ENCODE data around the gene SLC35G3. TPM values are rescaled to one million over a fixed set of nuclear protein-coding genes. Genes with fewer than 3 reads are reported as not detected.

The SLC35G3 gene
- total and polyA plus RNA-seq, 2 donors (not counting 1 experiment from before 2014, with no cell fraction given), result not detected

DNA sequence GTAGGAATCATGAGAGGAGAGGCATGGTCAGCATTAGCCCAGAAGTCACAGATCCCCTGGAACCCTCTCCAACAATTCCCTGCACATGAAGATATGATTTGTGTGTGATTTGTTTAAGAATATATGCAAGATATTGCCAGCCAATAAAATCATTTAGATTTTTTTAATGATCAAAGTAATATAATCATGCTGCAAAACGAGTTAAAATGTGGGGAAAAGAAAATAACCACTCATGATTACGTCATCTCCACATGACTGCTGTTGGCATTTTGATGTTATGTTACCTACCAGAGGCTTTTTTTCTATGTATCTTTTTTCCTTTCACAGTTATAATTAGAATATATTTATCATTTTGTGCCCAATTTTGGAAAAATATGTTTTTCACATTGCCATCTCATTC is 22.4 kb downstream of the SLC35G3 start:
- Histone ChIP-seq H3K27me3 (ENCODE audit: control insufficient read depth, insufficient read depth, low read length) (peaks cover 2% of the 10 kb centered on the region), H3K4me2 (ENCODE audit: extremely low read depth, insufficient read depth, low read length) (no peak overlapping the region), H3K4me3 (replicated peaks in 1 of 4; ENCODE audit: control extremely low read depth in 1 of 4, insufficient read depth in 1 of 4, low read depth in 3 of 4, low read length in 4 of 4) (no peak overlapping the region), H3K36me3 (ENCODE audit: control insufficient read depth, insufficient read depth, low read length) (no peaks in the 10 kb centered on the region), H3K4me1 (ENCODE audit: control insufficient read depth, extremely low read depth, insufficient read depth, low read length) (no peaks in the 10 kb centered on the region), H4K20me1 (ENCODE audit: control insufficient read depth, extremely low read depth, insufficient read depth, low read length) (no peaks in the 10 kb centered on the region), H3K9me3 (ENCODE audit: control insufficient read depth, insufficient read depth, low read depth, low read length) (no peaks in the 10 kb centered on the region), H2AFZ (ENCODE audit: low read length) (no peak overlapping the region), H3K9ac (ENCODE audit: insufficient read depth, low read length) (no peak overlapping the region), H3K79me2 (ENCODE audit: control insufficient read depth, insufficient read depth, low read length) (no peaks in the 10 kb centered on the region), H3K27ac (ENCODE audit: insufficient read depth, low read length) (no peak overlapping the region)
- peak in 1 of 2 donors; percentile 33 for DNase-seq (ENCODE audit: low read depth in 2 of 2)
- TF ChIP-seq, protein P1, sequence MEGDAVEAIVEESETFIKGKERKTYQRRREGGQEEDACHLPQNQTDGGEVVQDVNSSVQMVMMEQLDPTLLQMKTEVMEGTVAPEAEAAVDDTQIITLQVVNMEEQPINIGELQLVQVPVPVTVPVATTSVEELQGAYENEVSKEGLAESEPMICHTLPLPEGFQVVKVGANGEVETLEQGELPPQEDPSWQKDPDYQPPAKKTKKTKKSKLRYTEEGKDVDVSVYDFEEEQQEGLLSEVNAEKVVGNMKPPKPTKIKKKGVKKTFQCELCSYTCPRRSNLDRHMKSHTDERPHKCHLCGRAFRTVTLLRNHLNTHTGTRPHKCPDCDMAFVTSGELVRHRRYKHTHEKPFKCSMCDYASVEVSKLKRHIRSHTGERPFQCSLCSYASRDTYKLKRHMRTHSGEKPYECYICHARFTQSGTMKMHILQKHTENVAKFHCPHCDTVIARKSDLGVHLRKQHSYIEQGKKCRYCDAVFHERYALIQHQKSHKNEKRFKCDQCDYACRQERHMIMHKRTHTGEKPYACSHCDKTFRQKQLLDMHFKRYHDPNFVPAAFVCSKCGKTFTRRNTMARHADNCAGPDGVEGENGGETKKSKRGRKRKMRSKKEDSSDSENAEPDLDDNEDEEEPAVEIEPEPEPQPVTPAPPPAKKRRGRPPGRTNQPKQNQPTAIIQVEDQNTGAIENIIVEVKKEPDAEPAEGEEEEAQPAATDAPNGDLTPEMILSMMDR (conservative IDR thresholded peaks at IDR 0.05 in 1 of 2, IDR thresholded peaks at IDR 0.05 in 1 of 2; ENCODE audit: low read depth in 1 of 2, low read length in 2 of 2), result no peak

DNA sequence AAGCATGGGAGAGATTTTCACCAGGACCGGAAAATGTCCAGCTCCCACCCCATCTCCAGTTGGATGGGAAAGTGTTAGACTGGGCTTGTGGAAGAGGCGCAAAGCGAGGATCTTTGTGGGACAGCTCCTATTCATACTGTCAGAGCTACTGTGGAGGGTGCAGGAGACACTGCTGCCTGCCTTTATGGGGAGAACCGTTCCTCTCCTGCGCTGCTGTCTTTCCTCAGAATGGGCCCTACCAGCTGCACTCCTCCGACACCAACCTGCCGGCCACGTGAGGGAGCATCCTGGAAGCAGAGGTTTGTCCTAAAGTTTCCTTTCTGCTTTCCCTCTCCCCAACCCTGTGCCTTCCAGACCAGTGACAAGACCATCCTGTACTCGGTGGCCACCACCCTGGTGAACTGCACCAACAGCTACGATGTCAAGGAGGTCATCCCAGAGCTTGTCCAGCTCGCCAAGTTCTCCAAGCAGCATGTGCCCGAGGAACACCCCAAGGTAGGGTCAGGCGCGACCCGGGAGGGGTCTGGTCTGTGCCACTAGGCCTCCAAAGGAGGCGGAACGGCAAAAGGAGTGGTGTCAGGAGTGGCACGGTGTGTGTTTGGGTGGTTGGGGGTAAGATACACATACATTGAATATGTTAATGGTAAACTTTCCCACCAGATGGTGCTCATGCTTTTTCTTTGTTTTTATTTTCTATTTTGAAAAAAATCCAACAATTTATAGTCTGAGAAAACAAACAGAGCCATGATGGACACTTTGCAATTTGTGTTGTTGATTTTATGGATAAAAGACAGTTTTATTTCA is 23.0 kb downstream of the SLC35G3 start:
- H3K4me2 ChIP-seq (ENCODE audit: extremely low read depth, insufficient read depth, low read length), result no peak overlapping the region
- peak overlapping the region; percentile 67 for H2AFZ ChIP-seq (ENCODE audit: low read length)
- H3K27ac ChIP-seq (ENCODE audit: insufficient read depth, low read length), result no peak overlapping the region
- no peak overlapping the region for H3K4me3 ChIP-seq (replicated peaks in 1 of 4; ENCODE audit: control extremely low read depth in 1 of 4, insufficient read depth in 1 of 4, low read depth in 3 of 4, low read length in 4 of 4)
- H3K79me2 ChIP-seq (ENCODE audit: control insufficient read depth, insufficient read depth, low read length), result no peaks in the 10 kb centered on the region
- peaks cover 2% of the 10 kb centered on the region for H3K27me3 ChIP-seq (ENCODE audit: control insufficient read depth, insufficient read depth, low read length)
- no peaks in the 10 kb centered on the region for H3K9me3 ChIP-seq (ENCODE audit: control insufficient read depth, insufficient read depth, low read depth, low read length)
- DNase-seq (ENCODE audit: low read depth in 2 of 2), result peak in 1 of 2 donors; percentile 56
- H3K36me3 ChIP-seq (ENCODE audit: control insufficient read depth, insufficient read depth, low read length), result no peaks in the 10 kb centered on the region
- no peak overlapping the region for H3K9ac ChIP-seq (ENCODE audit: insufficient read depth, low read length)
- TF ChIP-seq, protein P1 (conservative IDR thresholded peaks at IDR 0.05 in 1 of 2, IDR thresholded peaks at IDR 0.05 in 1 of 2; ENCODE audit: low read depth in 1 of 2, low read length in 2 of 2), result peak; percentile 14 to 23
- no peak for TF ChIP-seq EZH2 (IDR thresholded peaks at IDR 0.05; ENCODE audit: low read length, missing control alignments)
- no peaks in the 10 kb centered on the region for H4K20me1 ChIP-seq (ENCODE audit: control insufficient read depth, extremely low read depth, insufficient read depth, low read length)
- H3K4me1 ChIP-seq (ENCODE audit: control insufficient read depth, extremely low read depth, insufficient read depth, low read length), result no peaks in the 10 kb centered on the region

GRCh38 chr17:35169835-35170363 is 24.3 kb downstream of the SLC35G3 start:
- Histone ChIP-seq H3K36me3 (ENCODE audit: control insufficient read depth, insufficient read depth, low read length) (no peaks in the 10 kb centered on the region), H3K9ac (ENCODE audit: insufficient read depth, low read length) (no peak overlapping the region), H3K9me3 (ENCODE audit: control insufficient read depth, insufficient read depth, low read depth, low read length) (no peaks in the 10 kb centered on the region), H3K27me3 (ENCODE audit: control insufficient read depth, insufficient read depth, low read length) (no peaks in the 10 kb centered on the region), H3K27ac (ENCODE audit: insufficient read depth, low read length) (no peak overlapping the region), H3K79me2 (ENCODE audit: control insufficient read depth, insufficient read depth, low read length) (no peaks in the 10 kb centered on the region), H3K4me2 (ENCODE audit: extremely low read depth, insufficient read depth, low read length) (no peak overlapping the region), H2AFZ (ENCODE audit: low read length) (no peak overlapping the region), H3K4me3 (replicated peaks in 1 of 4; ENCODE audit: control extremely low read depth in 1 of 4, insufficient read depth in 1 of 4, low read depth in 3 of 4, low read length in 4 of 4) (no peak overlapping the region), H3K4me1 (ENCODE audit: control insufficient read depth, extremely low read depth, insufficient read depth, low read length) (no peaks in the 10 kb centered on the region), H4K20me1 (ENCODE audit: control insufficient read depth, extremely low read depth, insufficient read depth, low read length) (no peaks in the 10 kb centered on the region)
- no peak for DNase-seq (ENCODE audit: low read depth in 2 of 2)
- TF ChIP-seq EZH2 (IDR thresholded peaks at IDR 0.05; ENCODE audit: low read length, missing control alignments), result no peak
- TF ChIP-seq, protein P1 (conservative IDR thresholded peaks at IDR 0.05 in 1 of 2, IDR thresholded peaks at IDR 0.05 in 1 of 2; ENCODE audit: low read depth in 1 of 2, low read length in 2 of 2), result no peak
